ENCODE data around the gene CDC27. TPM values are rescaled to one million over a fixed set of nuclear protein-coding genes. Genes with fewer than 3 reads are reported as not detected.
A peak's percentile ranks its signal among the peaks of the same experiment; 100 is the strongest.

Gene CDC27
- total RNA-seq, 1 experiment from 2014 or later: 141 TPM

DNA sequence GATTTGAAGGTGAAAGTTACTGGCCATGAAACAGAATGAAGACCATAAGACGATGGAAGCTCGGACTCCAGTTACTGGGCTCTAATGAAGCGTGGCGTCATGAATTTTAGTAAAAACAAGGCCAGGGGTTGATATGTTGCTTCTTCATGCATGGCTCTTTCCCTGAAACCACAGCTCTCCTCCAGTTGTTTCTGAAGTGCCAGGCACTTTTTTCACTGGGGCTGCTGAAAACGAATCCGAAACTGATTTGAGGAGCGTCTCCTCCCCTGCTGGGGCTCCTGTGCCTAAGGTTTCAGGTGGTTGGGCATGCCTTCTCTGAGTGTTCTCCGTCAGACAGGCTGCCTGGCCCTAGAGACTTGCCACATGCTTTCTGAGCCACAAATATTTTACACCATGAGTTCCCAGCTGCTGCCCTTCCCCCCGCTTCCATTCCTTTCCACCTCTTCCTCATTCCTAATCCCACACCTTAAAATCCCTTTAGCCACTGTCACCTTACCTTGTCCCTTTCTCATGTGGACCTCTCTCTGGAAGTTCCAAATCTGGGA is 16.4 kb upstream of the CDC27 start:
- Mint-ChIP-seq H3K4me3 (ENCODE audit: unreplicated experiment) (no peak overlapping the region), H3K27ac (ENCODE audit: low read depth, unreplicated experiment) (peak overlapping the region; percentile 14), H3K36me3 (ENCODE audit: insufficient read depth, unreplicated experiment) (no peaks in the 10 kb centered on the region), H3K27me3 (ENCODE audit: insufficient read depth, unreplicated experiment) (no peaks in the 10 kb centered on the region), H3K4me1 (ENCODE audit: insufficient read depth, unreplicated experiment) (peaks cover 11% of the 10 kb centered on the region), H3K9me3 (ENCODE audit: unreplicated experiment) (no peaks in the 10 kb centered on the region)
- BruUV-seq (replicated peaks): no TSS peak
- no peak for TF ChIP-seq CTCF (IDR thresholded peaks at IDR 0.05; ENCODE audit: unreplicated experiment)
- CTCF ChIA-PET: interaction anchor here (0.6 kb wide), 1 partner anchor 14 kb away, joined by 3 read pairs; no protein-coding TSS in a partner anchor
- POLR2A ChIA-PET: interaction anchor here (0.7 to 2.5 kb wide), 4 partner anchors 14 to 72 kb away, joined by 4 to 14 read pairs (median 4); partner anchors contain the start of gene CDC27
- intact Hi-C loops (cut with micrococcal nuclease): no loop called here
- no peak for DNase-seq (ENCODE audit: unreplicated experiment)

DNA sequence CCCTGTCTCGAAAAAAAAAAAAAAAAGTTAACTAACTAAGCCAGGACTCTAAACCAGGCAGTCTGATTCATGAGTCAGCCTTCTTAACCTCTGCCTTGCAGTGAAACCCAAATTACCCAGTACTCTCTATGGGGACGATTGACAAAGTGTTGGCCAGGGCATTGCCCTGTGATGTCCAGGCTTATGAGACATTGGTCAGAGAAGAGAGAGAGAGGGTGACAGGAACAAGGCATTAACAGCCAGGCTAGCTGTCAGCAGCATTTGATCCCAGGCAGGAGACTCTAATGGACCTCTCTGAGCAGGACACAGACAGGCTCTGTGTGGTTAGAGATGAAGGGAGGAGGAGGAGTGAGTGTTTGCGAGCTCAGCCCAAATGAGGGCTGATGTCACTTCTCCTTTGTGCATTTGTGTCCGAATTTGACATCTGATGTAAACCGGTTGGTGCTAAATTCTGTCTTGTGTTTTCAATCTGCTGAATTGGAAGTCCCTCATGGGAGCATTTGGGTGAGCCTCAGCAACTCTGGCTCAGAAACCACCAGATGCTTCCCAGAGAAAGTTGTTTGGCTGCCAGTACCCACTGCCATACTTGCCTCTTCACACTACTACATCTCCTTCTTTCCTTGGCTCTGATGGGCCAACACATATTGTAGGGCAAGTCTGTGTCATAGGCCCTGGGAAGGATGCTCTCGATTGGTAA is 15.8 kb upstream of the CDC27 start:
- ChIA-PET POLR2A (interaction anchor here (0.7 to 2.5 kb wide), 3 partner anchors 13 to 71 kb away, joined by 4 to 14 read pairs (median 4); partner anchors contain the start of gene CDC27), CTCF (interaction anchor here (0.6 kb wide), 1 partner anchor 74 kb away, joined by 3 read pairs; no protein-coding TSS in a partner anchor)
- peaks cover 11% of the 10 kb centered on the region for H3K4me1 Mint-ChIP-seq (ENCODE audit: insufficient read depth, unreplicated experiment)
- BruUV-seq (replicated peaks): no TSS peak
- no peak overlapping the region for H3K27ac Mint-ChIP-seq (ENCODE audit: low read depth, unreplicated experiment)
- H3K4me3 Mint-ChIP-seq (ENCODE audit: unreplicated experiment): no peak overlapping the region
- no peaks in the 10 kb centered on the region for H3K36me3 Mint-ChIP-seq (ENCODE audit: insufficient read depth, unreplicated experiment)
- H3K27me3 Mint-ChIP-seq (ENCODE audit: insufficient read depth, unreplicated experiment): no peaks in the 10 kb centered on the region
- no peak for TF ChIP-seq CTCF (IDR thresholded peaks at IDR 0.05; ENCODE audit: unreplicated experiment)
- DNase-seq (ENCODE audit: unreplicated experiment): no peak
- intact Hi-C loops (cut with micrococcal nuclease): no loop called here
- no peaks in the 10 kb centered on the region for H3K9me3 Mint-ChIP-seq (ENCODE audit: unreplicated experiment)

GRCh38 chr17:47203984-47204721 is 15.1 kb upstream of the CDC27 start:
- no peaks in the 10 kb centered on the region for H3K36me3 Mint-ChIP-seq (ENCODE audit: insufficient read depth, unreplicated experiment)
- H3K4me1 Mint-ChIP-seq (ENCODE audit: insufficient read depth, unreplicated experiment): peaks cover 11% of the 10 kb centered on the region
- no peaks in the 10 kb centered on the region for H3K9me3 Mint-ChIP-seq (ENCODE audit: unreplicated experiment)
- H3K27me3 Mint-ChIP-seq (ENCODE audit: insufficient read depth, unreplicated experiment): no peaks in the 10 kb centered on the region
- no peak for TF ChIP-seq CTCF (IDR thresholded peaks at IDR 0.05; ENCODE audit: unreplicated experiment)
- no peak for DNase-seq (ENCODE audit: unreplicated experiment)
- H3K4me3 Mint-ChIP-seq (ENCODE audit: unreplicated experiment): no peak overlapping the region
- BruUV-seq (replicated peaks): no TSS peak
- POLR2A ChIA-PET: no interaction called here
- H3K27ac Mint-ChIP-seq (ENCODE audit: low read depth, unreplicated experiment): no peak overlapping the region
- intact Hi-C loops (cut with micrococcal nuclease): no loop called here
- CTCF ChIA-PET: interaction anchor here (0.6 kb wide), 1 partner anchor 75 kb away, joined by 3 read pairs; no protein-coding TSS in a partner anchor

- Mint-ChIP-seq H3K36me3 (ENCODE audit: insufficient read depth, unreplicated experiment) (no peaks in the 10 kb centered on the region), H3K4me1 (ENCODE audit: insufficient read depth, unreplicated experiment) (peaks cover 11% of the 10 kb centered on the region), H3K4me3 (ENCODE audit: unreplicated experiment) (no peak overlapping the region), H3K27ac (ENCODE audit: low read depth, unreplicated experiment) (no peak overlapping the region), H3K27me3 (ENCODE audit: insufficient read depth, unreplicated experiment) (no peaks in the 10 kb centered on the region), H3K9me3 (ENCODE audit: unreplicated experiment) (no peaks in the 10 kb centered on the region)
- DNase-seq (ENCODE audit: unreplicated experiment): no peak
- BruUV-seq (replicated peaks): no TSS peak
- TF ChIP-seq CTCF (IDR thresholded peaks at IDR 0.05; ENCODE audit: unreplicated experiment): no peak
- POLR2A ChIA-PET: interaction anchor here (0.6 to 1.9 kb wide), 3 partner anchors 8 to 108 kb away, joined by 3 to 7 read pairs (median 4); partner anchors contain the start of genes CDC27 and MYL4
- intact Hi-C loops (cut with micrococcal nuclease): no loop called here
- CTCF ChIA-PET: interaction anchor here (0.7 kb wide), 1 partner anchor 43 kb away, joined by 3 read pairs; no protein-coding TSS in a partner anchor
Measured at GRCh38 chr17:47201166-47201565, 12.1 kb upstream of the CDC27 start.

Measured in MCF 10A (cell line).